IMR-90 (cell line): ENCODE measurements around the gene SARDH. TPM values are rescaled to one million over a fixed set of nuclear protein-coding genes. Genes with fewer than 3 reads are reported as not detected.

Experiments used
- ATAC-seq: fragments of 200-7000 bp; cut with Tn5 transposase; 2 replicates; pipeline ENCODE4 v1.9.1; 2020; ENCODE audit warnings: low read depth, mild to moderate bottlenecking, moderate library complexity
- BruUV-seq: library from RNA; stranded (reverse); fragments of 400-500 nt; replicated peaks from 2 replicates; lab custom pipeline; 2021; lab: Mats Ljungman, UMichigan
- CTCF ChIA-PET: fragments of 300-600 bp; formaldehyde crosslinking; extraction: SDS; loops from one replicate; lab custom pipeline; 2021; ENCODE audit warnings: antibody characterized with exemption; lab: Yijun Ruan, JAX
- POLR2A ChIA-PET: fragments of 300-600 bp; sonication (Branson Sonifier 250); formaldehyde crosslinking; loops from one replicate; lab custom pipeline; 2022; ENCODE audit warnings: antibody characterized with exemption; ENCODE audit not compliant: unreplicated experiment; lab: Charles Lee
- DNase-seq: peaks from one replicate; pipeline ENCODE4 v3.0.0; 2013
- H2AFZ ChIP-seq: replicated peaks from 2 replicates; pipeline ENCODE3; 2013; ENCODE audit warnings: low read length, mild to moderate bottlenecking; ENCODE audit not compliant: poor library complexity
- H2AK5ac ChIP-seq: 2 replicates; pipeline ENCODE4 v1.6.1; 2013; ENCODE audit warnings: low read depth, low read length, inconsistent platforms
- H2AK9ac ChIP-seq: replicated peaks from 2 replicates; pipeline ENCODE3; 2013; ENCODE audit warnings: mild to moderate bottlenecking, low read depth, low read length, moderate library complexity; ENCODE audit not compliant: poor library complexity
- H2BK120ac ChIP-seq: 2 replicates; pipeline ENCODE4 v1.6.1; 2013; ENCODE audit warnings: low read depth, low read length, inconsistent platforms
- H2BK15ac ChIP-seq: 3 replicates; pipeline ENCODE4 v1.6.1; 2013; ENCODE audit warnings: low read depth, low read length, inconsistent platforms
- H2BK20ac ChIP-seq: 2 replicates; pipeline ENCODE4 v1.6.1; 2013; ENCODE audit warnings: low read depth, mild to moderate bottlenecking, inconsistent platforms, low read length, moderate library complexity
- H2BK5ac ChIP-seq: 2 replicates; pipeline ENCODE4 v1.6.1; 2013; ENCODE audit warnings: mild to moderate bottlenecking, low read depth, low read length, inconsistent platforms; ENCODE audit not compliant: poor library complexity, severe bottlenecking
- H3K14ac ChIP-seq: replicated peaks from 2 replicates; pipeline ENCODE4 v1.6.1; 2013; ENCODE audit warnings: low read depth, low read length, inconsistent platforms
- H3K18ac ChIP-seq: 2 replicates; pipeline ENCODE4 v1.6.1; 2013; ENCODE audit warnings: low read depth, low read length, control low read depth
- H3K23ac ChIP-seq: 2 replicates; pipeline ENCODE4 v1.6.1; 2013; ENCODE audit warnings: low read depth, low read length, inconsistent platforms
- H3K27ac ChIP-seq: 2 replicates; pipeline ENCODE4 v1.5.1; 2013; ENCODE audit warnings: mild to moderate bottlenecking, control low read depth, low read length; ENCODE audit not compliant: insufficient read depth
- H3K27me3 ChIP-seq: 2 replicates; pipeline ENCODE4 v1.6.1; 2013; ENCODE audit warnings: low read length; ENCODE audit not compliant: control insufficient read depth, insufficient read depth
- H3K36me3 ChIP-seq: 2 replicates; pipeline ENCODE4 v1.6.1; 2013; ENCODE audit warnings: low read length, mixed read lengths; ENCODE audit not compliant: control insufficient read depth, insufficient read depth
- H3K4ac ChIP-seq: 2 replicates; pipeline ENCODE4 v1.6.1; 2013; ENCODE audit warnings: low read depth, low read length, inconsistent platforms
- H3K4me1 ChIP-seq: 2 replicates; pipeline ENCODE4 v1.6.1; 2013; ENCODE audit warnings: low read length, mixed read lengths; ENCODE audit not compliant: control insufficient read depth, insufficient read depth
- H3K4me2 ChIP-seq: 2 replicates; pipeline ENCODE4 v1.6.1; 2013; ENCODE audit warnings: low read depth, mild to moderate bottlenecking, control low read depth, low read length, moderate library complexity
- H3K4me3 ChIP-seq: 2 replicates; pipeline ENCODE4 v1.5.1; 2013; ENCODE audit warnings: low read depth, mild to moderate bottlenecking, control low read depth, low read length, moderate library complexity; ENCODE audit not compliant: insufficient read depth
- H3K56ac ChIP-seq: 2 replicates; pipeline ENCODE4 v1.6.1; 2013; ENCODE audit warnings: low read length, inconsistent platforms; ENCODE audit not compliant: insufficient read depth; ENCODE audit errors: extremely low read depth
- H3K79me1 ChIP-seq, 2 experiments: 2 replicates each; pipeline ENCODE4 v1.6.1; 2013; ENCODE audit warnings: low read length in 2 of 2, inconsistent platforms in 1 of 2, low read depth in 1 of 2
- H3K9ac ChIP-seq: 2 replicates; pipeline ENCODE4 v1.6.1; 2013; ENCODE audit warnings: low read depth, low read length, control low read depth
- H3K9me1 ChIP-seq: 2 replicates; pipeline ENCODE4 v1.6.1; 2013; ENCODE audit warnings: low read length, inconsistent platforms; ENCODE audit not compliant: insufficient read depth
- H3K9me3 ChIP-seq: 2 replicates; pipeline ENCODE4 v1.6.1; 2013; ENCODE audit warnings: low read length; ENCODE audit not compliant: control insufficient read depth, insufficient read depth
- H4K20me1 ChIP-seq: 2 replicates; pipeline ENCODE4 v1.6.1; 2013; ENCODE audit warnings: low read length, inconsistent platforms; ENCODE audit not compliant: insufficient read depth
- H4K5ac ChIP-seq: 2 replicates; pipeline ENCODE4 v1.6.1; 2013; ENCODE audit warnings: mild to moderate bottlenecking, low read depth, low read length, control low read depth
- H4K8ac ChIP-seq, 2 experiments: 2 replicates each; pipeline ENCODE4 v1.6.1; 2013; ENCODE audit warnings: low read depth in 2 of 2, low read length in 2 of 2, control low read depth in 1 of 2, inconsistent platforms in 1 of 2
- H4K91ac ChIP-seq: 2 replicates; pipeline ENCODE4 v1.6.1; 2013; ENCODE audit warnings: low read depth, low read length, inconsistent platforms; ENCODE audit not compliant: insufficient read depth
- MAZ ChIP-seq: IDR thresholded peaks from 2 replicates; pipeline ENCODE4 v1.6.1; 2012; ENCODE audit warnings: low read depth, mild to moderate bottlenecking, low read length, improper control_type of control experiment, moderate library complexity, borderline replicate concordance
- RCOR1 ChIP-seq: IDR thresholded peaks from 2 replicates; pipeline ENCODE4 v1.6.1; 2012; ENCODE audit warnings: mild to moderate bottlenecking, low read length, improper control_type of control experiment; ENCODE audit not compliant: insufficient replicate concordance
- WGBS, 2 experiments: methylation state at CpG; one replicate each; pipeline versions ENCODE4 v1.1.5 to v1.1.7; 2013; ENCODE audit warnings: missing lambda C conversion rate in 2 of 2; ENCODE audit not compliant: insufficient read length in 1 of 2; ENCODE audit errors: extremely low coverage in 2 of 2; 5-methylcytosine and 5-hydroxymethylcytosine counted together
- dilution Hi-C: fragments of 300-500 bp; cut with HindIII; formaldehyde crosslinking; loops from one replicate; pipeline ENCODE4 v1.14.3; 2018; ENCODE audit warnings: low sequenced_read_pairs; ENCODE audit not compliant: unreplicated experiment
- in situ Hi-C: fragments of 300-500 bp; cut with MboI; formaldehyde crosslinking; loops from 3 replicates; pipeline ENCODE4 v1.14.3; 2019; ENCODE audit warnings: low sequenced_read_pairs, inconsistent platforms, mixed read lengths
- intact Hi-C: fragments of 100-400 bp; cut with micrococcal nuclease; formaldehyde crosslinking; loops from 2 replicates; pipeline ENCODE4 v1.10.0; 2022
- polyA plus RNA-seq, 3 experiments: library from polyadenylated mRNA; depleted of rRNA; stranded (reverse); fragments of >200 nt; gene quantifications; 2 replicates each; pipeline ENCODE4 v1.2.3, GENCODE V29; 2012; ENCODE audit warnings: low replicate concordance in 1 of 3
- total RNA-seq: library from RNA; depleted of rRNA; stranded (reverse); fragments of >200 nt; gene quantifications from 2 replicates; pipeline ENCODE4 v1.2.3, GENCODE V29; 2012

The SARDH gene
- total and polyA plus RNA-seq, 2 of the 4 experiments (the other 2 are of a cell fraction): 5.0 to 7.5 TPM

GRCh38 chr9:133634081-133634691, 104.0 kb downstream of the SARDH start:
- in situ Hi-C loops: no loop called here

More at GRCh38 chr9:133634081-133634691, 104.0 kb downstream of the SARDH start:
- ChIA-PET POLR2A (no interaction called here), CTCF (no interaction called here)
- H4K20me1 ChIP-seq: no peaks in the 10 kb centered on the region
- BruUV-seq: no TSS peak
- H3K56ac ChIP-seq: no peak overlapping the region
- H4K5ac ChIP-seq: no peak overlapping the region
- no peak overlapping the region for H2AK5ac ChIP-seq
- no peaks in the 10 kb centered on the region for H3K9me3 ChIP-seq
- no peak overlapping the region for H4K91ac ChIP-seq
- H3K14ac ChIP-seq: no peak overlapping the region
- H3K9ac ChIP-seq: no peak overlapping the region
- no peaks in the 10 kb centered on the region for H3K4me1 ChIP-seq
- no peak overlapping the region for H2BK5ac ChIP-seq
- H2BK20ac ChIP-seq: no peak overlapping the region
- dilution Hi-C loops: no loop called here
- no peak overlapping the region for H3K23ac ChIP-seq
- H3K79me1 ChIP-seq: no peaks in the 10 kb centered on the region
- peaks cover 59% of the 10 kb centered on the region for H3K27me3 ChIP-seq
- no peak overlapping the region for H3K4me2 ChIP-seq
- H3K4ac ChIP-seq: no peak overlapping the region
- TF ChIP-seq RCOR1 (no peak), MAZ (no peak)
- 26% methylated on average over 9 of the region's 24 CpGs; no CpG with 5 or more reads in 1 of the 2 experiments for WGBS, 2 experiments
- intact Hi-C loops: no loop called here
- no peak for DNase-seq
- no peaks in the 10 kb centered on the region for H3K9me1 ChIP-seq
- no peak overlapping the region for H2BK120ac ChIP-seq
- ATAC-seq: no peak
- no peak overlapping the region for H4K8ac ChIP-seq
- no peaks in the 10 kb centered on the region for H3K36me3 ChIP-seq
- H2AK9ac ChIP-seq: no peak overlapping the region
- no peak overlapping the region for H3K27ac ChIP-seq
- H3K4me3 ChIP-seq: no peak overlapping the region
- no peak overlapping the region for H3K18ac ChIP-seq
- no peak overlapping the region for H2AFZ ChIP-seq
- no peak overlapping the region for H2BK15ac ChIP-seq
